ENCODE results near the gene LOX. TPM values are rescaled to one million over a fixed set of nuclear protein-coding genes. Genes with fewer than 3 reads are reported as not detected.
A peak's percentile ranks its signal among the peaks of the same experiment; 100 is the strongest.

Gene LOX, protein sequence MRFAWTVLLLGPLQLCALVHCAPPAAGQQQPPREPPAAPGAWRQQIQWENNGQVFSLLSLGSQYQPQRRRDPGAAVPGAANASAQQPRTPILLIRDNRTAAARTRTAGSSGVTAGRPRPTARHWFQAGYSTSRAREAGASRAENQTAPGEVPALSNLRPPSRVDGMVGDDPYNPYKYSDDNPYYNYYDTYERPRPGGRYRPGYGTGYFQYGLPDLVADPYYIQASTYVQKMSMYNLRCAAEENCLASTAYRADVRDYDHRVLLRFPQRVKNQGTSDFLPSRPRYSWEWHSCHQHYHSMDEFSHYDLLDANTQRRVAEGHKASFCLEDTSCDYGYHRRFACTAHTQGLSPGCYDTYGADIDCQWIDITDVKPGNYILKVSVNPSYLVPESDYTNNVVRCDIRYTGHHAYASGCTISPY
- total RNA-seq (2014; rRNA removed; shearing (Covaris generic)), result 7.9 and 10.2 TPM in 2 replicates
- 41.6 and 54.5 TPM in 2 replicates for polyA plus RNA-seq (2015; cell fraction: cytosol; rRNA removed)
- polyA plus RNA-seq (2015; cell fraction: nucleus; rRNA removed), result 147 and 156 TPM in 2 replicates

- peak; percentile 88 for DNase-seq (ENCODE audit: low read depth)
Observed at GRCh38 chr5:122078116-122079110, at the start of gene LOX. TSS of gene LOX (minus strand) at chr5:122078259. CDS start at chr5:122077985, 274 bp downstream.

DNA sequence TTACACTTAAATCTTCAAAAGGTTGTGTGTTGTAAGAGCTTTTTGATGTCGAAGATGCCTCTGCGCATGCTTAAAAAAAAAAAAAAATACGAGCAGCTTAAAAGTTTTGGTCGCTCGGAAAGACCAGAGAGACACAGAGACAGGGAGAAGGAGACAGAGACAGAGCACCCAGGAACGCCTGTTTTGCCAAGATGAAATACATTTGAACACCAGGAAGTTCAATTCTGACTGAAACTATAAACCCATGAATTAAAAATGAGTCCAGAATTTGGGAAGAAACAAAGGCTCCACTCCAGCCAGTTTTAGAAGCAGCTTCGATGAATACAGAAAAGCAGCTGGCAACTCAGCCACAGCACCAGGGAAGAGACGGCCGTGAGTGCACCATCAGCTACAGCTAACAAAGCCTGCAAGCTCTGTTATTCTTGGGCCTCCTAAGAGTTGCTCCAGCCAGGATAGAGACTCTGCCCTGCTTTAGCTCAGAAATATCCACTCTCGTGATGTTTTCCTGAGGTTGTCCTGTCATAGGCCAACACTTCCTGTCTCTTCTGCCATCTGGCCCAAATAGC is 48.8 kb upstream of the LOX start:
- no peak for DNase-seq (ENCODE audit: low read depth)

- peak; percentile 83 for DNase-seq (ENCODE audit: low read depth)
Observed at GRCh38 chr5:122126177-122126755, 48.2 kb upstream of the LOX start.

DNA sequence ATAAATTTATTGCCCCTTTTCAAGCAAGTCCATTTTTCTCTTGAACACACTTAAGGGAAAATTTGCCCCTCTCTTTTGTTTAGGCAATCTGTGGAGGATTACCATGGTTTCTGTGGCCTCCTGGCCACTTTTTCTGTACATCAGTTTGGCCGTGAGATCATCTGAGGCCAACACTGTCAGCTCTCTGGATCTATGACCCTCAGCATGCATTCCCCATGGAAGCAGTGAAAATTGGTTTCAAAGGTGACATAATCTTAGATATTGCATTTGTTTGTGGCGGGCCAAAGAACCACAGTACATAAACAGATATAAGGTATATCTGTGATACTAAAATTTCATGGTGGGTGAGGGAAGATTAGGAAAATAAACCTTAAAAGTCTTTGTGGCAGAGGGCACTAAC is 46.7 kb upstream of the LOX start:
- DNase-seq (ENCODE audit: low read depth), result no peak

DNA sequence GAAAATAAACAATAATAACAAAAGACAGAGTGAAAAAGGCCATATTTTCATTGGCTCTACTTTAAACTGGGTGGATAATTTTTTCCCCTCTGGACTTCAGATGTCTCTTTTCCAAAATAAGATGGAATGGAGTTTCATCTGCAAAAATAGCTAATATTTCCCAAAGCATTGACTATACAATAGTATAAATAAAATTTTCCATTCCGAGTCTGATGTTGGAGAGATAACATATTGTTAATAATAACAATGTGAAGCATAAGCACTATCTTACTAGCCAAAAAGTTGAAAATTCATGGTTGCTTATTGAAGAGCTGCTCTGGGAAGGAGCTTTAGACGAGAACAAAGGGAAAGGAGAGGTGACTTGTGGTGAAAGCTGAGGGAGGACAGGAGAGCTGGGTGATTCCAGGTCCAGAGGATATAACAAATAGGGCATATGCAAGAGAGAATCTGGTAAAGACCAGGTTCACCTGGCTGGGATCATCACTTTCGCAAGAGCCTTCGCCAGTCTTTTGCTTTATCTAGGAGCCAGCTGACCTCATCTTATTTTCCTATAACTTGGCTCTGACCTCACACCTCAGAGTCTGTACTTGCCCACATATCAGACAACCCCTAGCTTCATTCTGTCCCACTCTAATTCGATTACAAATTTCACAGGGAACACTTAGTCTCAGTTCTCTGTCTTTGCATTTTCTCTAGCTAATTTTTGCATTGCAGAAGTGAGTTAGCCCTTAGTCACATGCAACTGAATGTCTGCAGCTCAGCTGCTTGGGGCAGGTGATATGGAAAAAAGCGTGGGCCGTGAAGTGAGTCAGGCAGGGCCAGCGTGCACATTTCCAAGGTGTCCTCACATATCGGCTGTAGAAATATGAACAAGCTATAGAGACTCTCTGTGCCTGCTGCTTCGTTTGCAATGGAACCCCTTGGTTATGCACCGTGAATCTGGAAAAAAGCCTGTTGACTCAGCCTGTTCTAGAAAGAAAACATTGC is 43.7 kb upstream of the LOX start:
- DNase-seq (ENCODE audit: low read depth), result peak; percentile 35

GRCh38 chr5:122120957-122121356 is 42.9 kb upstream of the LOX start:
- peak; percentile 86 for DNase-seq (ENCODE audit: low read depth)

DNA sequence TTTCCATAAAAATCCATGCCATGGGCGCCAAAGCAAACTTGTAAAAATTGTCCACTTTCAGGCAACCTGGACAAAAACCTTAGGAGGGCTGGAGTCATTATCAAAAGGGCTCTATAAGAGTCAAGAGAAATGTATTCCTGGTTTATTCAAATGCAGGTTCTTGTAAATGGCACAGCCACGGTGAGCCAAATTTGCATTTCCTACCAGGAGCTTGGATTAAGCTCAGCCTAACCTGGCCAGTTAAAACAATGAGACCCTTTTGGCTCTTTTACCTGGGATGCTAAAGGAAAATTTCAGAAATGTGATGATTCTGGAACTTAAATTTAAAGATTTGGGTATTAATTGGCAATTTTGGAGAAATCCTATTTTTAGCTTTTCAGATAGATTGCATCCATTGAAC is 42.4 kb upstream of the LOX start:
- no peak for DNase-seq (ENCODE audit: low read depth)

DNA sequence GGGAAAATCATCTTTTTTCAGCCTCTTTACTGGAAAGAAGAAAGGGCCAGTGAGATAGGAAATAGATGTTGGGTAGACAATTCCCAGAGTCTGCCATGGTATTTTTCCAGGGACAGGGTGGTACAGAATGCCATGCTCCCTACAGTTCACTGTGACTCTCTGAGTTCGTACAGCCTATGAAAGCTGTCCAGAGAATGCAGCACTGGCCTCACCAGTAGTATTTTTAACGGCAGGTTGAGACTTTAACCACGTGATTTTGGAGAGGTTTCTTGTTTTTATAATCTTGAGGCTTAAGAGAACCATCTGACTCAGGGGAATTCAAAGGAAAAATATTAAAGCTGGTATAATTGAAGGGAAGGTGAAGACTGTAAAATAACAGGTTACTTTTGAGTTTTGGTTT is 41.1 kb upstream of the LOX start:
- DNase-seq (ENCODE audit: low read depth), result no peak

GRCh38 chr5:122118356-122118948 is 40.4 kb upstream of the LOX start:
- no peak for DNase-seq (ENCODE audit: low read depth)

- DNase-seq (ENCODE audit: low read depth), result no peak
Observed at GRCh38 chr5:122114501-122114900, 36.4 kb upstream of the LOX start.

DNA sequence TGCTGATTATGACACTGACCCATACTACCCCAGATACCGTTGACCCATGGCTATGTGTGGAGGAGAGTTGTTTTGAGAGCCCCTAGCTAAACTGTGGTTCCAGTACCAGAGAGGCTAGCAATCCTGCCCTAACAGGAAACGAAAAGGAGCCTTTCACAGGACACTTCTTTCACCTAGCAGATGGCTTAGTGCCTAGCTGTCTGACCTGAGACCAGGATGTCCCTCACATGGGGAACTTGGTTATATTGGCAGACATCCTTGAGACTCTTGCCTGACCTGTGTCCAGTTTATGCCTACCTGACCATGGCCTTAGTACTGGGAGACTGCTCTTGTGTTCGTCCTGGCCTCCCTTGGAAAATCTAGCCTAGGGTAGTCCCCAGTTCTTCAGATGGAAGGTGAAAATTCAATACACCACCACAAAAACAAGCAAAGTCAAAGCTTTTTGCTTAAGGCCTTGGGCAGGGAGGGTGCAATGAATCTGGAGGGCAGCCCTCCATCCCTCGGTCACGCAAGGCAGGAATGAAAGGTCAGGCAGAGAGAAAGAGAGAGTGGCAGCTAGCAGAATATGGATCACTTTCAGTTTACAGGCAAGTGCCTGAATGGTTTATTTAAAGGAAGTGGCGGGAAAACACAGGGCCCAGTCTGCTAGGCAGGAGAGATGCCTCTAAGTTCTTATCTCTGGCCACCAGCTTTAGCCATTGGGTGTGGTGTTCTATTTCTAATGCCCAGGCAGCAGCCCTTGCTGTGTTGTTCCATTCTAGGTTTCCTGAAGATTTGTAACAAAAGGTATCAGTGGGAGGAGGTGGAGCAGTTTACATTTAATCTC is 34.9 kb upstream of the LOX start:
- DNase-seq (ENCODE audit: low read depth), result no peak

DNA sequence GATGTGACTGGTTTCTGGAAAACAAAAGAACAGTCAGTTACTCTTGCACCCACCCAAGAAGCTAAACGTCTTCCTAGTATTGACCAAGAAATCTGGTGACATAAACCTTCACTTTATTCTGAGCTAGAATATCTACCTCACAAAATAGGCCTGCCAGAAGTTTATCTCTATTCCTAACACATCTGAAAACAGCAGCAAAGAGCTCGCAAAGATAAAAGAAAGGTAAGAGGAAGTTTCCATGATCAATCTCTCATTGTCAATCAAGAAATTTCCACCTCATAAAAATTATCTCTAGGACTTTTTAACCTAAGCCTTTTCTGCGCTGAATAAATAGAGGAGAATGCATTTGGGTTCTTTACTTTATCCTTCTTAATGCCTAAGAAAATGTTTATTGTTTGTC is 34.0 kb upstream of the LOX start:
- DNase-seq (ENCODE audit: low read depth), result no peak

DNA sequence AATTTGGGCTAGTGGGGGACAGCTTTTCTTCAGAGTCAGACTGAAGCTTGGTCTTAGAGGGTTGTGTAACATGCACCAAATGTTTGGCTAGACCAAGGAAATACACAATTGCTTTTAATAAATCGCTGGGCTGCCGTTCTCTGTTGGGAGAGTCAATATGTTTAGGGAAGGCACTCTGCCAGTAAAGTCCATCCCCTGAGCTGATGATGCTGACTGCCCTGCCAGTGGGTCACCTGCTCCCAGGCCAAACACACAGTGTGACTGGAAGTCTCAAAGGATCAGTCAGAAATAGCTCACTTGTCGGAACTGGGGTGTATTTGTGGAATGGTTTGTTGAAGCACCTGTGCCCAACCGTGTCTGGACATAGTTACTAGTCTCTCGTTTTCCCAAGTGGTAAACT is 33.4 kb upstream of the LOX start:
- DNase-seq (ENCODE audit: low read depth), result no peak

DNA sequence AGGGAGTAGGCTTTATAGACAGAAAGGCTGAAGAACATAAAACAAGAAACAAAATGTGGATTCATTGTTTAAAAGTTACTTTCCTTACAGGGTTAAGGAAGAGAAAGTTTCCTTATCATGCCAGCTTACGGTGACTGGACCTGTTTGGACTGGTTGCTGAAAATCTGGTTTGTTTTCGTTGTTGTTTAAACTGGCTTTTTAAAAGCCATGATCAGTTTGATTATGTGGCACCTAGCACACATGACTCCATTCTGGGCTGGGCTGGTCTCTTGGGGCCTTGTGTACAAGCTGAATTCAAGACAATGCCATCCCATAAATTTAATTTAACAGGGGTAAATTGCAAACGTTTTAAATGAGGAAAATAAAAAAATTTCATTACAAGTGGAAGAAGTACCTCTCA is 32.9 kb upstream of the LOX start:
- DNase-seq (ENCODE audit: low read depth), result no peak

GRCh38 chr5:122107016-122107415 is 29.0 kb upstream of the LOX start:
- no peak for DNase-seq (ENCODE audit: low read depth)

DNA sequence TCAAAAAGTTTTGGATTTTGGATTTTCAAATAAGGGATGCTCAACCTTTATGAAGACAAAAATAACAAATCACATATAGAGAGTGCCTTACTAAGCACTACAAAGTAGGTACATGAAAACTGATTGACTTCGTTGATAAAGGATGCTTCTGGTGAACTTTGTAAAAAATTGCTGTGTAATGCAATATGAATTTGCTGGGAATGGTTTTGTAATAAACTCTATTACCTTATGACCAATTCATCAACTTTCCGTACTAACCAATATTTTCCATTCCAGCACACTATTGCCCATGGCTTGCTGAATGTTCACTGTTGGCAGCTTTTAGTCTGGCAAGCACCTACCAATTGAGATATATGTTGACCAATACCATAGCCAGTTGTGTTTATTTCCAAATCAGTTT is 27.9 kb upstream of the LOX start:
- DNase-seq (ENCODE audit: low read depth), result no peak

DNA sequence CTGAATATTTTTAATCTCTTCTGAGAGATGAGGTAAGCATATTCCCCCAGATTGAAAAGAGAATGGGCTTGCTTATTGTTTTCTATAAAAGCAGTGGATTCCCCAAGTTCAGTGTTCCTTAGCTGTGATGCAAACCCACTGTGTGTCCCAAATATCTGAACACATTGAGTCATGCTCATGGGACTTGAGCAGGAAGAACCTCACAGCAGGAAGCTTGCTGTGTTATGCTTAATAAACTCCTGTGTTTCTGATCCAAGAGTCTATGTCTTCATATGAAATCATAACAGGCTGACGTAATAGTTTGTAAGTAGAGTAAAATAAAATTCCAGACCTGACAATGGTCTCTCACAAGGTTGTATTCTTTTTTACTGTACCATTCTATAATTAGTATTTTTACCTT is 24.8 kb upstream of the LOX start:
- DNase-seq (ENCODE audit: low read depth), result peak; percentile 72

DNA sequence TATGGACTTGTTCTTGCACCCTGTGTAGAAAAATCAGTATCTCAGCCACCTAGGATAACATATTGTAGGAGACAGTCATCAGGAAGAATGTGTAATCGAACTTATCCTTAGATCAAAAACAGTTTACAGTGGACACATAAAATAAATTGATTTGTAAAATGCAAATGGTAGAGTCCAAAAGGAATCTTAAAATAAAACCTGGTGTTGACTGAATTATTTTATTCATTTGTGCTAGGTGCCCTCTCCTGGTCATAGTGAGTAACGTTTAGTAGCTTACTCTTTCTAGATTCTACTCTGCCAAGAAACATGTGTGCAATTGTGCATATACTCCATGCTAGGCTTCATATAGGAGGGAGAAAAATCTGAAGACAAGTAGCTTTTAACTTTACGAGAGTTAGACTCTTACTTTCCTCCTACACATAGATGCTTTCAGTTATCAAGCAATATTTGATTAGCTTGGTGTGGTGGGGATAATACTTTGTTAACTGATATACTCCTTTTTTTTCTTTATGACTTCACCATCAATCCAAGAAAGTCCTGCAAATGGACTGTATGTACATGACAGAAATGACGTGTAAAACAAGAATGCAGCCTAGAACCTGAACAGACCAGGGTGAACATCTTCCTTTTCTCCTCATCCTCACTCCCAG is 23.7 kb upstream of the LOX start:
- peak; percentile 58 for DNase-seq (ENCODE audit: low read depth)
